Subcutaneous adipose tissue (tissue), 4 donors: ENCODE results near the gene JAKMIP1. TPM values are rescaled to one million over a fixed set of nuclear protein-coding genes. Genes with fewer than 3 reads are reported as not detected.

Experiments used
- total RNA-seq, 4 donors: library from RNA; depleted of rRNA; stranded (reverse); fragments of >200 nt; gene quantifications; one replicate each; pipeline ENCODE4 v1.1.0, GENCODE V29; 2016
- TF ChIP-seq, protein P1 (sequence below): fragments of 450-650 bp; IDR thresholded peaks from one replicate; pipeline ENCODE4 v1.5.1; 2016; ENCODE audit warnings: low read depth, mild to moderate bottlenecking, control low read depth, antibody characterized with exemption, moderate library complexity

JAKMIP1 gene
- total RNA-seq, 4 donors from 2014 or later, result 0.33 to 0.88 (median 0.36) TPM

DNA sequence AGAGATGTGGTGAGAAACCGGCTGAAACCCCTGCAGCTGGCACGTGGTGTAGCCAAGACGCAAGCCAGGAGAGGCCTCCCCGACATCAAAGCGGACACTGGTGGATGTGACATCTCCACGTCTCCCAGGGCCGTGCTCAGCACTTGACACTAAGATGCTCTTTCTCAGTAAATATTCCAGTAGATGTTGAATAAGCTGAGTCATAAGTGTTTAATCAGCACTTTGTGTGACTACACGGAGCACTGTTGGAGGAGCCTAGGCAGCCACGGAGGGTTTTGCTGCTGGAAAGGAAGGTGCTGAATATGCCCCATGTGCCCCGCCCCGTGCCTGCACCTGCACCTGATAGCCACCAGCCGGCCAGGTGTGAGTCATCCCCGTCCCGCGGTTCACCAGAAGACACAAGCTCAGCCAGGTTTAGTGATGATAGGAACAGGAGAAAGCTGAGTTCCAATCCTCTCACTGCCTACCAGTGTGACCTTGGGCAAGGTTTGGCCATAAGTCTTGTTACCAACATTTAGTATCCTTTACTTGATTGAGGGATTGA, 153.1 kb downstream of the JAKMIP1 start:
- TF ChIP-seq, protein P1, sequence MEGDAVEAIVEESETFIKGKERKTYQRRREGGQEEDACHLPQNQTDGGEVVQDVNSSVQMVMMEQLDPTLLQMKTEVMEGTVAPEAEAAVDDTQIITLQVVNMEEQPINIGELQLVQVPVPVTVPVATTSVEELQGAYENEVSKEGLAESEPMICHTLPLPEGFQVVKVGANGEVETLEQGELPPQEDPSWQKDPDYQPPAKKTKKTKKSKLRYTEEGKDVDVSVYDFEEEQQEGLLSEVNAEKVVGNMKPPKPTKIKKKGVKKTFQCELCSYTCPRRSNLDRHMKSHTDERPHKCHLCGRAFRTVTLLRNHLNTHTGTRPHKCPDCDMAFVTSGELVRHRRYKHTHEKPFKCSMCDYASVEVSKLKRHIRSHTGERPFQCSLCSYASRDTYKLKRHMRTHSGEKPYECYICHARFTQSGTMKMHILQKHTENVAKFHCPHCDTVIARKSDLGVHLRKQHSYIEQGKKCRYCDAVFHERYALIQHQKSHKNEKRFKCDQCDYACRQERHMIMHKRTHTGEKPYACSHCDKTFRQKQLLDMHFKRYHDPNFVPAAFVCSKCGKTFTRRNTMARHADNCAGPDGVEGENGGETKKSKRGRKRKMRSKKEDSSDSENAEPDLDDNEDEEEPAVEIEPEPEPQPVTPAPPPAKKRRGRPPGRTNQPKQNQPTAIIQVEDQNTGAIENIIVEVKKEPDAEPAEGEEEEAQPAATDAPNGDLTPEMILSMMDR, result no peak

- TF ChIP-seq, protein P1, result no peak
Observed at GRCh38 chr4:6046526-6047129, 153.7 kb downstream of the JAKMIP1 start.

DNA sequence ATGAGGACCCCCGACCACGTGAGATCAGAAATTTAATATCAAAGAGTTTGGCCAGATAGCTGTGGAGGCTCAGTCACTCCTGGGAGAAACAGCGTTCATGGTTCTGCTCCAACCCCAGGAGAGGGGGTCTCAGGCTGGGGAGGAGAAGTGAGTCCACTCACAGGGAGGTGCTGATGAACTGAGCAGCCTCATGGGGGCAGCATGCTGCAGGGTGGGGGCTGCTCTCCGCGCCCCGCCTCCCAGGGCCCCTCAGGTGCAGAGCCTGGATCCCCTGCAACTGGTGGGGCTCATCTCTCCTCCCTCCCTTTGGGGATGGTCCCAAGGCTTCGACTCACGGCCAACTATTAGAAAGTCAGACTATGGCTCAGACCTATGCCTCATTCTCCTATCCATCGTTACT, 155.5 kb downstream of the JAKMIP1 start:
- TF ChIP-seq, protein P1, result no peak

DNA sequence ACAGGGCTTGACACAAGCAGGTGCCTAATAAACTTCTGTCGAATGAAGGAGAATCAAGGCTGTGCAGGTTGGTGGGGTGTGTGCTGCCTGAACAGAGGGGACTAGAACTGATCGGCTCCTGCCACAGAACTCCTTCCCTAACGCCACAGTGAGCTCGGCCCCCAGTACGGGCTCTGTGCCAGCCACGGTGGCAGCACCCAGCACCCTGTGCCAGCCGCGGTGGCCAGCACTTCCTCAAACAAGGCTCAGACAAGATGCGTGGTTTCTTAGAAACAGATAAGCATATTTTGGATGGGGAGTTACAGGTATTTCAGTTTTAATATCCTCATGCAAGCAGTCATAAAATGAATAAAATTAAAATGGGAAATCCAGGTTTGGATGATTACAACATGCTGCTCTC, 156.1 kb downstream of the JAKMIP1 start:
- TF ChIP-seq, protein P1, result no peak

DNA sequence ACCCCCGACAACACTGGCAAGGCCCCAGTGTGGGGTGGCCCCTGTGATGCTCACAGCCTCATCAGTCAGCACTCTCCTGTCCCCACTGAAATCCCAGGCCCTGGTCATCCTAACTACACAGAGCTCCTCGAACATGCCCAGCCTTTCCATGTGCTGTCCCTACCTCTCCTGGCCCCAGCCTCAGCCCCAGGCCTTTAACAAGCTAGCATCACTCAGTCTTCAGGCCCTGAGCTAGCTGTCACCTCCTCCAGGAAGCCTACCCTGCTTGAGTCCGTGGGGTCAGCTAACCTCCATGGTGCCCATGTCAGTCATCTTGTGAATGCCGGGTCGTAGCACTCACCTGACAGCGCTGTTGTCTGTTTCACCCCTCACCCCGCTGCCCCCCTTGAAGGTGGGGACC, 156.5 kb downstream of the JAKMIP1 start:
- TF ChIP-seq, protein P1, result no peak

- TF ChIP-seq, protein P1, result no peak
Observed at GRCh38 chr4:6043188-6043587, 157.2 kb downstream of the JAKMIP1 start.

DNA sequence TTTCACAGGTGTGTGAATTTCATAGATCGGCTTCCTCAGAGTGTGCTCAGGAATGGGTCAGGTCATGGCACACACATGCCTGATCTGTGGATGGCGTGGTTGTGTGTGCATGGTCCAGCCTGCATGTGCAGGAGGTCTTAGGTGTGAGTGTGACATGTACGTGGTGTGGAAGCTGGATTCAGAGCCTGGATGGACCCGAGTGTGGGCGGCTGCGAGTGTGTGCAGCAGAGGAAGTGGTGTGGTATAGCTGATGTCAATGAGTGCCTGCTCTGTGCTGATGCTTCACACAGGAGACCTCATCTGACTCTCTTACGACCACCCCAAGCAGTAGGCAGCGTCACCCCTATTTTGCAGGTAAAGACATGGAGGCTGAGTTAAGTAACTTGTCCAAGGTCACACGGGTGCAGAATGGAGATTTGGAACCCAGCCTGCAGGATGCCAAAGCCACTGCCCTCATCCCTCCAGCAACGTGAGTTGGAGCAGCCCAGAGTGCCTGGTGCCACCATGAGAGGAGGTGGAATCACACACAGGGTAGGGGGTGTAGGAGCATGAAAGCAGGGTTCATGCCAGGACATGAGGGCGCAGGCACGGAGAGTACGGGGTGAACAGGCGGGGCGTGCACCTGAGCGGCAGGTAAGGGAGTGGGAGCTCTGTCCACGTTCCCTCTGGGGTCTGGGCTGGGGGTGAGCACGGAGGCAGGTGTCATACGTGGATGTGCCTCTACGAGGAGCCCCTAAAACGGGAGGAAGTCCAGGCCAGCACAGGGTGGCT, 157.9 kb downstream of the JAKMIP1 start:
- TF ChIP-seq, protein P1, result no peak
